ENCODE measurements around the gene FERMT1. TPM values are rescaled to one million over a fixed set of nuclear protein-coding genes. Genes with fewer than 3 reads are reported as not detected.

Gene FERMT1
- polyA plus RNA-seq, 1 donor (not counting 4 experiments of a cell fraction or from before 2014, with no cell fraction given): 134 TPM

DNA sequence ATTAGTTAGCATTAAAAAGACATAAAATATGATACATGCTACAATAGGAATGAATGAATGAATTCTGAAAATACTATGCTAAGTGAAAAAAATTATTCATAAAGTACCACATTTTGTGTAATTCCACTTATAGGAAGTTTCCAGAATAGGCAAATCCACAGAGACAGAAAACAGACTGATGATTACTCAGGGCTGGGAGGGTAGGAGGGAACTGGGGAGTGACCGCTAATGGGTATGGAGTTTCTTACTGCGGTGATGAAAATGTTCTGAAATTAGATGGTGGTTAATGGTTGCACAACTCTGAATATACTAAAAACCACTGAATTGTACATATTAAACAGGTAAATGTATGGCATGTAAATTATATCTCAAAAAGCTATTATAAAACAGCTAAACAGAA lies 22.6 kb downstream of the FERMT1 start:
- no peak for DNase-seq (ENCODE audit: low read depth, low spot score)
- no peaks in the 10 kb centered on the region for H4K20me1 ChIP-seq (ENCODE audit: control insufficient read depth, extremely low read depth, insufficient read depth, low read length)
- no peaks in the 10 kb centered on the region for H3K9me1 ChIP-seq (ENCODE audit: control insufficient read depth, extremely low read depth, insufficient read depth, low read length)
- H3K27me3 ChIP-seq (ENCODE audit: control insufficient read depth, extremely low read depth, insufficient read depth, low read length): no peaks in the 10 kb centered on the region
- H3K27ac ChIP-seq (ENCODE audit: control insufficient read depth, insufficient read depth, low read length): no peak overlapping the region
- H2AFZ ChIP-seq (ENCODE audit: control insufficient read depth, low read length): no peak overlapping the region
- no peak overlapping the region for H3K4me3 ChIP-seq (ENCODE audit: control insufficient read depth in 2 of 3, extremely low read depth in 1 of 3, insufficient read depth in 2 of 3, low read depth in 1 of 3, low read length in 3 of 3)
- H3K79me2 ChIP-seq (ENCODE audit: control insufficient read depth, insufficient read depth, low read length): peaks cover 24% of the 10 kb centered on the region
- no peaks in the 10 kb centered on the region for H3K9me3 ChIP-seq (ENCODE audit: control insufficient read depth, low read depth, low read length)
- TF ChIP-seq, protein P1, sequence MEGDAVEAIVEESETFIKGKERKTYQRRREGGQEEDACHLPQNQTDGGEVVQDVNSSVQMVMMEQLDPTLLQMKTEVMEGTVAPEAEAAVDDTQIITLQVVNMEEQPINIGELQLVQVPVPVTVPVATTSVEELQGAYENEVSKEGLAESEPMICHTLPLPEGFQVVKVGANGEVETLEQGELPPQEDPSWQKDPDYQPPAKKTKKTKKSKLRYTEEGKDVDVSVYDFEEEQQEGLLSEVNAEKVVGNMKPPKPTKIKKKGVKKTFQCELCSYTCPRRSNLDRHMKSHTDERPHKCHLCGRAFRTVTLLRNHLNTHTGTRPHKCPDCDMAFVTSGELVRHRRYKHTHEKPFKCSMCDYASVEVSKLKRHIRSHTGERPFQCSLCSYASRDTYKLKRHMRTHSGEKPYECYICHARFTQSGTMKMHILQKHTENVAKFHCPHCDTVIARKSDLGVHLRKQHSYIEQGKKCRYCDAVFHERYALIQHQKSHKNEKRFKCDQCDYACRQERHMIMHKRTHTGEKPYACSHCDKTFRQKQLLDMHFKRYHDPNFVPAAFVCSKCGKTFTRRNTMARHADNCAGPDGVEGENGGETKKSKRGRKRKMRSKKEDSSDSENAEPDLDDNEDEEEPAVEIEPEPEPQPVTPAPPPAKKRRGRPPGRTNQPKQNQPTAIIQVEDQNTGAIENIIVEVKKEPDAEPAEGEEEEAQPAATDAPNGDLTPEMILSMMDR (optimal IDR thresholded peaks at IDR 0.05 in 1 of 3, IDR thresholded peaks at IDR 0.05 in 1 of 3, conservative IDR thresholded peaks at IDR 0.05 in 1 of 3; ENCODE audit: extremely low read depth in 1 of 3, insufficient read depth in 2 of 3, low read length in 3 of 3): no peak
- TF ChIP-seq EZH2 (IDR thresholded peaks at IDR 0.05; ENCODE audit: low read length): no peak
- peaks cover 11% of the 10 kb centered on the region for H3K4me1 ChIP-seq (ENCODE audit: control insufficient read depth, extremely low read depth, insufficient read depth, low read length)
- dilution Hi-C loops (cut with MboI; ENCODE audit: extremely low pct_ligation_motif_present, low sequenced_read_pairs): no loop called here
- H3K36me3 ChIP-seq (ENCODE audit: control insufficient read depth in 2 of 2, extremely low read depth in 1 of 2, insufficient read depth in 2 of 2, low read length in 2 of 2): peaks cover 21 to 31% of the 10 kb centered on the region in 2 experiments
- FAIRE-seq: no peak
- H3K4me2 ChIP-seq (ENCODE audit: control insufficient read depth, extremely low read depth, insufficient read depth, low read depth, low read length): no peak overlapping the region
- H3K9ac ChIP-seq (ENCODE audit: control insufficient read depth, extremely low read depth, insufficient read depth, low read length): no peak overlapping the region

DNA sequence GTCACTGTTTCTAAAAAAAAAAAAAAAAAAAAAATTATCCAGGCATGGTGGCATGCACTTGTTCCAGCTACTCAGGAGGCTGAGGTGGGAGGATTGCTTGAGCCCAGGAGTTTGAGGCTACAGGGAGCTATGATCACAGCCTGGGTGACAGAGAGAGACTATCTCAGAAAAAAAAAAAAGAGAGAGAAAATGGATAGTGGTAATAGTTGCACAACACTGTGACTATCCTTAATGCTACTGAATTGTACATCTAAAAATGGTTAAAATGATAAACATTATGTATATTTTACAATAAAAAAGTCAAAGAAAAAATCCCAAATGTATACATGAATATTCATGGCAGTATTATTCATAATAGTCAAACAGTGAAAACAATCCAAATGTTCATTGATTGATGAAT lies 23.0 kb downstream of the FERMT1 start:
- no peak overlapping the region for H3K4me2 ChIP-seq (ENCODE audit: control insufficient read depth, extremely low read depth, insufficient read depth, low read depth, low read length)
- no peak for FAIRE-seq
- dilution Hi-C loops (cut with MboI; ENCODE audit: extremely low pct_ligation_motif_present, low sequenced_read_pairs): no loop called here

More for the DNA sequence above, 23.0 kb downstream of the FERMT1 start:
- Histone ChIP-seq H3K4me1 (ENCODE audit: control insufficient read depth, extremely low read depth, insufficient read depth, low read length) (peaks cover 11% of the 10 kb centered on the region), H2AFZ (ENCODE audit: control insufficient read depth, low read length) (no peak overlapping the region), H3K27me3 (ENCODE audit: control insufficient read depth, extremely low read depth, insufficient read depth, low read length) (no peaks in the 10 kb centered on the region), H4K20me1 (ENCODE audit: control insufficient read depth, extremely low read depth, insufficient read depth, low read length) (no peaks in the 10 kb centered on the region), H3K36me3 (ENCODE audit: control insufficient read depth in 2 of 2, extremely low read depth in 1 of 2, insufficient read depth in 2 of 2, low read length in 2 of 2) (peaks cover 19 to 30% of the 10 kb centered on the region in 2 experiments), H3K27ac (ENCODE audit: control insufficient read depth, insufficient read depth, low read length) (no peak overlapping the region), H3K9me3 (ENCODE audit: control insufficient read depth, low read depth, low read length) (no peaks in the 10 kb centered on the region), H3K79me2 (ENCODE audit: control insufficient read depth, insufficient read depth, low read length) (peaks cover 21% of the 10 kb centered on the region), H3K9me1 (ENCODE audit: control insufficient read depth, extremely low read depth, insufficient read depth, low read length) (no peaks in the 10 kb centered on the region), H3K9ac (ENCODE audit: control insufficient read depth, extremely low read depth, insufficient read depth, low read length) (no peak overlapping the region), H3K4me3 (ENCODE audit: control insufficient read depth in 2 of 3, extremely low read depth in 1 of 3, insufficient read depth in 2 of 3, low read depth in 1 of 3, low read length in 3 of 3) (no peak overlapping the region)
- no peak for DNase-seq (ENCODE audit: low read depth, low spot score)
- TF ChIP-seq EZH2 (IDR thresholded peaks at IDR 0.05; ENCODE audit: low read length): no peak
- TF ChIP-seq, protein P1 (optimal IDR thresholded peaks at IDR 0.05 in 1 of 3, IDR thresholded peaks at IDR 0.05 in 1 of 3, conservative IDR thresholded peaks at IDR 0.05 in 1 of 3; ENCODE audit: extremely low read depth in 1 of 3, insufficient read depth in 2 of 3, low read length in 3 of 3): no peak

All from keratinocyte (primary cell).